Ovary (tissue), 9 donors: ENCODE results near the gene UBAP1. TPM values are rescaled to one million over a fixed set of nuclear protein-coding genes. Genes with fewer than 3 reads are reported as not detected.

Source experiments
- DNase-seq, 5 donors: peaks; one replicate each; pipeline ENCODE4 v3.0.0-alpha.2; 2019 to 2020
- H3K27ac ChIP-seq, 2 donors: fragments of 200-600 bp; one replicate each; pipeline versions ENCODE4 v1.5.1 to v1.8.0; 2019 to 2022
- H3K27me3 ChIP-seq: fragments of 200-600 bp; one replicate; pipeline ENCODE4 v1.8.0; 2022
- H3K36me3 ChIP-seq: fragments of 200-600 bp; sonication (generic); one replicate; pipeline ENCODE4 v1.5.1; 2019
- H3K4me1 ChIP-seq: one replicate; pipeline ENCODE4 v1.8.1; 2013; ENCODE audit warnings: mild to moderate bottlenecking, moderate library complexity; ENCODE audit not compliant: insufficient read depth
- H3K4me3 ChIP-seq: fragments of 200-600 bp; sonication (generic); one replicate; pipeline ENCODE4 v1.5.1; 2017
- H3K9me3 ChIP-seq, 2 donors: fragments of 200-600 bp in 1 of 2; sonication (generic) in 1 of 2; one replicate each; pipeline versions ENCODE4 v1.5.1 to v1.8.1; 2013 to 2019; ENCODE audit warnings: mild to moderate bottlenecking in 1 of 2, moderate library complexity in 1 of 2
- EP300 ChIP-seq: sonication (generic); formaldehyde crosslinking; IDR thresholded peaks from one replicate; pipeline ENCODE4 v1.6.1; 2017; ENCODE audit warnings: antibody characterized with exemption
- POLR2A ChIP-seq: fragments of 450-650 bp; IDR thresholded peaks from one replicate; pipeline ENCODE4 v1.6.1; 2017; ENCODE audit warnings: antibody characterized with exemption, mild to moderate bottlenecking, moderate library complexity
- WGBS, 3 donors: extraction: QIAGEN DNeasy Blood & Tissue Kit in 1 of 3; methylation state at CpG; one replicate each; pipeline versions ENCODE4 v1.1.5 to v1.1.7; 2013 to 2017; 5-methylcytosine and 5-hydroxymethylcytosine counted together
- intact Hi-C, 4 donors: fragments of 100-400 bp; cut with DNase I; formaldehyde crosslinking; loops; one replicate each; pipeline versions ENCODE4 v1.11.0 to v1.15.1; 2022 to 2023
- polyA plus RNA-seq, 2 donors: library from polyadenylated mRNA; stranded (reverse); fragments of 200-250 nt in 1 of 2; fragments of 350-450 nt in 1 of 2; fragmentation: Illumina TruSeq in 1 of 2; extraction: RNeasy Lipid Tissue Mini Kit (QIAGEN cat#74804) in 1 of 2; gene quantifications; one replicate each; pipeline ENCODE4 v1.2.3, GENCODE V29; 2013 to 2014
- total RNA-seq, 7 donors: library from RNA; depleted of rRNA in 2 of 7; stranded (reverse); fragments of >200 nt in 2 of 7; fragmentation: NEBNext Ultra II Directional in 3 of 7; extraction: Animal tissue kit (Norgen Biotek cat#: 25700) in 3 of 7; gene quantifications; one replicate each; pipeline versions ENCODE4 v1.1.0 to v1.2.4, GENCODE V29; 2016 to 2023
- TF ChIP-seq, protein P1 (sequence below), 3 donors: fragments of 450-650 bp in 2 of 3; fragments of 200-600 bp in 1 of 3; IDR thresholded peaks; one replicate each; pipeline versions ENCODE4 v1.5.1 to v1.8.0; 2016 to 2022; ENCODE audit warnings: antibody characterized with exemption in 3 of 3, mild to moderate bottlenecking in 1 of 3
- donor health status: DM: no; HTN: no; CAD: no; lungs with moderate emphysema.
- donor health status: DM: no; HTN: no; CAD: no.
- donor health status: Bipolar disorder and iron deficiency.
- donor health status: DM: yes; HTN: yes; CAD: no.
- donor health status: DM: no; HTN: no; CAD: no.
- donor health status: DM: yes; HTN: yes; CAD: no.

The UBAP1 gene
- total and polyA plus RNA-seq, 9 donors: 25.8 to 93.9 (median 44.8) TPM

DNA sequence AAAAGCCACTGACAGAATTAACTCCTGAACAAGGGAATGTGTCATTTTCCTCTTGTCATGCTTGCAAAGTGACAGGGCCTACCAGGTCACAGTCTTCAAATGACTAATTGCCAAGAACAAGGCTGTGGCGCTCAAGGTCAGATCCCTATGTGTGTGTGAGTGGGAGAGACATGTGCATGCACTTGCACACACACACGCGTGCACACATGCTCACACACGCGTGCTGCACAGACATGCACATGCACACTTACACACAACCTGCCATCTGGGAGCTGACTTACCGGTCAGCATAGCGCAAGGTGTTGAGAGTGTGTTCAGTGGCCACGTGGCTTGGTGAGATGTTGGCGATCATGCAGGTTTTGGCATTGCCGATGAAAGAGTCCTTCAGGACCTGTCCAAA, 80.5 kb downstream of the UBAP1 start:
- 95 to 97% (median 96%) methylated on average over 10 of the region's 10 CpGs for WGBS, 3 donors
- Histone ChIP-seq H3K36me3 (no peaks in the 10 kb centered on the region), H3K9me3 (no peaks in the 10 kb centered on the region), H3K27me3 (no peaks in the 10 kb centered on the region), H3K4me3 (no peak overlapping the region), H3K27ac (no peak overlapping the region), H3K4me1 (peaks cover 4% of the 10 kb centered on the region)
- TF ChIP-seq POLR2A: no peak
- TF ChIP-seq, protein P1, sequence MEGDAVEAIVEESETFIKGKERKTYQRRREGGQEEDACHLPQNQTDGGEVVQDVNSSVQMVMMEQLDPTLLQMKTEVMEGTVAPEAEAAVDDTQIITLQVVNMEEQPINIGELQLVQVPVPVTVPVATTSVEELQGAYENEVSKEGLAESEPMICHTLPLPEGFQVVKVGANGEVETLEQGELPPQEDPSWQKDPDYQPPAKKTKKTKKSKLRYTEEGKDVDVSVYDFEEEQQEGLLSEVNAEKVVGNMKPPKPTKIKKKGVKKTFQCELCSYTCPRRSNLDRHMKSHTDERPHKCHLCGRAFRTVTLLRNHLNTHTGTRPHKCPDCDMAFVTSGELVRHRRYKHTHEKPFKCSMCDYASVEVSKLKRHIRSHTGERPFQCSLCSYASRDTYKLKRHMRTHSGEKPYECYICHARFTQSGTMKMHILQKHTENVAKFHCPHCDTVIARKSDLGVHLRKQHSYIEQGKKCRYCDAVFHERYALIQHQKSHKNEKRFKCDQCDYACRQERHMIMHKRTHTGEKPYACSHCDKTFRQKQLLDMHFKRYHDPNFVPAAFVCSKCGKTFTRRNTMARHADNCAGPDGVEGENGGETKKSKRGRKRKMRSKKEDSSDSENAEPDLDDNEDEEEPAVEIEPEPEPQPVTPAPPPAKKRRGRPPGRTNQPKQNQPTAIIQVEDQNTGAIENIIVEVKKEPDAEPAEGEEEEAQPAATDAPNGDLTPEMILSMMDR (IDR thresholded peaks at IDR 0.05): no peak
- TF ChIP-seq EP300: no peak
- DNase-seq: no peak
- intact Hi-C loops: loop anchor here in 2 of 4 donors (10.0 kb wide), 2 partner anchors 335 to 445 kb away; partner anchors contain the start of gene UBE2R2 (in 1 of the 2)

DNA sequence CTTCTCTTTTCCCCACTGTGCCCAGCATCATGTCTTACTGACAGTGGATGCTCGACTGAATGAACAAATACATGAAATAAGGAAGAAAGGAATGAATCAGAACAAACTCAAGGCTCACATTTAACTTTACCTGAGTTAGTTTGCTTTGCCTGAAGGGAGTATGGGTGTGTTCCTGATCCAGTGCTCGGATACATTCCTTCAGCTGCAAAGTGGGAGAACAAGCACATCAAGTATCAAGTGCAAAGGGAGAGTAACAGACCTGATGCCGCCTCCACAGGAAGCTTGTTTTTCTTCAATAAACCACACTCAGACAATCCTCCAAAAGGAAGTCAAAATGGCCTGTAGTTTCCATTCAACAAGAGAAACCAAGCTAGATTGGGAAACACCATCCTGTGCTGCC, 84.1 kb downstream of the UBAP1 start:
- Histone ChIP-seq H3K27me3 (no peaks in the 10 kb centered on the region), H3K36me3 (no peaks in the 10 kb centered on the region), H3K4me3 (no peak overlapping the region), H3K4me1 (no peaks in the 10 kb centered on the region), H3K27ac (no peak overlapping the region), H3K9me3 (no peaks in the 10 kb centered on the region)
- intact Hi-C loops: no loop called here
- 90 to 99% (median 94%) methylated on average over 3 of the region's 3 CpGs for WGBS, 3 donors
- DNase-seq: no peak
- TF ChIP-seq, protein P1 (IDR thresholded peaks at IDR 0.05): no peak
- TF ChIP-seq EP300 (no peak), POLR2A (no peak)

DNA sequence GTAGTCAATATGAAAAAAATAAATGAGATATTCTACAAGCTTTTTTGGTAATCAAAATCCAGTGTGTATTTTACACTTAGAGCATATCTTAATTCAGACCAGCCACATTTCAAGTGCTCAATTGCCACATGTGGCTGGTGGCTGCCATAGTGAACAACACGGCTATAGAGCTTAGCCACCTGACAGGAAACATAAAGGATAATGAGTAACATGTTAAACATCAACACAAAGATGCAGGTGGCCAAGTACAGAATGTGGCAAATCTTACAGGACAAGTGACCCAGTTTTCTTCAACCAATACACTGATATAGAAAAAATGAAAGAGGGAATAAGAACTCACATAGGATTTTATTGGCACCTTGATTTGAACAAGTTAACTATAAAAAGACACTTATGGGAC, 88.8 kb downstream of the UBAP1 start:
- Histone ChIP-seq H3K27ac (no peak overlapping the region), H3K9me3 (no peaks in the 10 kb centered on the region), H3K27me3 (no peaks in the 10 kb centered on the region), H3K36me3 (no peaks in the 10 kb centered on the region), H3K4me1 (no peaks in the 10 kb centered on the region), H3K4me3 (no peak overlapping the region)
- TF ChIP-seq EP300: no peak
- TF ChIP-seq, protein P1 (IDR thresholded peaks at IDR 0.05): no peak
- TF ChIP-seq POLR2A: no peak
- DNase-seq: no peak
- WGBS, 3 donors: 83 to 93% (median 86%) methylated on average over 1 of the region's 1 CpG
- intact Hi-C loops: no loop called here

DNA sequence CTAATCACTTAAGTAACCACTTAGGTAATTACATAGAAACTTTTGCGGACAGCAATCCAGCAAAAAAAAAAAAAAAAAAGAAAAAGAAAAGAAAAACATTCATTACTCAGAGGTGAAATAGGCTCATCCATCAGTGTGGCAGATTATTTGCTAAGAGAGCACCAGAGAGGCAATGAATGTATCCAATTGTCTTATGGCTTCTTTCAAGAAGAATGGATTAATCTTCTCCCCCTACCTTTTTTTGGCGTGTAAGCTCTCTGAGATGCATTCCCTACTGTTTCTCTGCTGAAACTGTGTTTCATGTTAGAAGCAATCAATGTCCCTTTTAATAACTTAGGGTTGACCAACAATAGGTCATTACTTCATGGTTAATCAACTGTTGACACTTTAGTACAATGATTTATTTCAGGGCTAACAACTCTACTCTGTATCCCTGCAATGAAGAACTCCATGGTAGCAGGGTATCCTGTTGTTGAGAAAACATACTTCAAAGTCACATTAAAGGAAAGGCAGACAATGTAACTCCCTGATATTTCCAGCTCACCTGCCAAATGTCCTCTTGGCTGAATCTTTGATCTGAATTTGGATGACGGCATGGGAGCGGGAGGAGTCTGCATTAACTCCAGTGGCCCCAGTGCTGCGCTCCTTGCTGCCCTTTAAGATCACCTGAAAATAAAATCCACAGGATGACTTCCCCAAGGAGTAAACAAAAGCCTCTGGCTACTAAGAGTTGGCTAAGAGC, 92.6 kb downstream of the UBAP1 start:
- DNase-seq: no peak
- H3K27ac ChIP-seq: no peak overlapping the region
- no peaks in the 10 kb centered on the region for H3K4me1 ChIP-seq
- intact Hi-C loops: no loop called here
- no peaks in the 10 kb centered on the region for H3K9me3 ChIP-seq
- no peaks in the 10 kb centered on the region for H3K36me3 ChIP-seq
- WGBS, 3 donors: 82 to 89% (median 88%) methylated on average over 5 of the region's 5 CpGs
- H3K4me3 ChIP-seq: no peak overlapping the region
- TF ChIP-seq POLR2A (no peak), EP300 (no peak)
- TF ChIP-seq, protein P1 (IDR thresholded peaks at IDR 0.05): no peak
- no peaks in the 10 kb centered on the region for H3K27me3 ChIP-seq
